HG03045 (cell line): ENCODE results near the gene USHBP1.

ENCODE experiments used
- ATAC-seq: cut with Tn5 transposase; IDR thresholded peaks from one replicate; pipeline ENCODE4 v1.9.1; 2021; ENCODE audit warnings: mild to moderate bottlenecking, moderate library complexity; ENCODE audit not compliant: unreplicated experiment

USHBP1 gene

GRCh38 chr19:17242431-17243208, 21.9 kb downstream of the USHBP1 start:
- ATAC-seq, result no peak

- ATAC-seq, result no peak
These were observed 23.6 kb downstream of the USHBP1 start for GRCh38 chr19:17240826-17241399.

DNA sequence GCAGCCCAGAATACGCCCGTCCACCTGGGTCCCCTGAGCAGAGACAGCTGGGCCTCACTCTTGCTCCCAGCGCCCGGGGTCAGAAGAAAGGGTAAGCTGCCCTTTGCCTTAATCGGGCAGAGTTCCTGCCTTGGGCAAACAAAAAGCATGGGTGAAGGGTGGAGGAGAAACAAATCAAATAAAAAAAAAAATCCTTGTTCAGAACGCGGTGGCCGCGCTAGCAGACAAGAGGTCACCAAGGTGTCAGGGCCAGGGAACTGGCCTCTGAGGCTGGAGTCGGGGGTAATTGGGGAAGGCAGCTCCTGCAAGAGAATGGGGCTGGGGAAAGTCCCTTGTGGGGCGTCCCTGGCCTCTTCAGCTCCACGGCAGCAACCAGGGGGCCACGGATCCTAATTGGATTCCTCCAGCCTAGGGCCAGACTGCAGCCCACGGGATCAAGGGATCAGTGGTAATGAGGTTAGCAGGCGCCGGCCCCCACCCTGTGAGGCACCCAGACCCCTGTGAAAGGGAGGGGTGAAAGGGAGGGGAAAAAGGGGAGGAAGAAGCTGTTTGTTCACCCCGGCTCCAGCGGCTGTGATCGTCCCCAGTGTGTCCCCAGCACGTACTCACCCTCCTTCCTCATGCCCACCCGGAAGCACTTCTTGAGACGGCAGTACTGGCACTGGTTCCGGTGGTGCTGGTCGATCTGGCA, 24.3 kb downstream of the USHBP1 start:
- no peak for ATAC-seq

DNA sequence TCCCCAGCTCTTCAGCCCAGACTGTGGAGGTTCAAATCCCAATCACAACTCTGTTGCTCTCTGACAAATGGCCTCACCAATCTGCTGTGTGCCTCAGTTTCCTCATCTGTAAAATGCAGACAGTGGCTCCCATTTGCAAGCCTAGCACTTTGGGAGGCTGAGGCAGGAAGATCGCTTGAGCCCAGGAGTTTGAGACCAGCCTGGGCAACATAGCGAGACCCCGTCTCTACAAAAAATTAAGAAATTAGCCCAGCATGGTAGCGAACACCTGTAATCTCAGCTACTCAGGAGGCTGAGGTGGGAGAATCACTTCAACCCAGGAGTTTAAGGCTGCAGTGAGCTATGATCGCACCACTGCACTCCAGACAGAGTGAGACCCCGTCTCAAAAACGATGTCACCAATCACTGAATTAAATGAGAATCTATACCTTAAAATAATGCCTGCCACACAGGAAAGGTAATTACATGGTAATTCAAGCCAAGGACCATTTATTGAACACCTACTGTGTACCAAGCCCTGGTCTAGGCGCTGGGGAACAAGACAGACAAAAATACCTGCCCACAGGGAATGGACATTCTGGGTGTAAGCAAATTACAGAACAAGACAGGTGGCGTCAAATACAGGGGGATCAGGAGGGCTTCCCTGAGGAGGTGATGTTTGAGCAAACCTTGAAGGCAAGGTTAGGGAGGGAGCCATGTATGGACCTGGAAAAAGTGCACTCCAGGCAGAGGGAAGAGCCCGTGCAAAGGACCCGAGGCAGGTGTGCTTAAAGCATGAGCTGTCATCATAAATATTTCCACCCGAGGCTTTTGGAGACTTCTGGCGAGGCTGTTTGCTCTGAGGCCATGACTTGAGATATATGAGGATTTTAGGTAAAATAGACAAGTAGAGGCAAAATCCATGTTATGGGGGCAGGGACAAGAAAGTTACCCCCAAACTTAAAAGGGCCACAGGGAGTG, 26.5 kb downstream of the USHBP1 start:
- ATAC-seq, result no peak

- ATAC-seq, result no peak
These were observed 27.6 kb downstream of the USHBP1 start for GRCh38 chr19:17236811-17237543.

- ATAC-seq, result peak; percentile 12
These were observed 28.4 kb downstream of the USHBP1 start for GRCh38 chr19:17235971-17236777.

DNA sequence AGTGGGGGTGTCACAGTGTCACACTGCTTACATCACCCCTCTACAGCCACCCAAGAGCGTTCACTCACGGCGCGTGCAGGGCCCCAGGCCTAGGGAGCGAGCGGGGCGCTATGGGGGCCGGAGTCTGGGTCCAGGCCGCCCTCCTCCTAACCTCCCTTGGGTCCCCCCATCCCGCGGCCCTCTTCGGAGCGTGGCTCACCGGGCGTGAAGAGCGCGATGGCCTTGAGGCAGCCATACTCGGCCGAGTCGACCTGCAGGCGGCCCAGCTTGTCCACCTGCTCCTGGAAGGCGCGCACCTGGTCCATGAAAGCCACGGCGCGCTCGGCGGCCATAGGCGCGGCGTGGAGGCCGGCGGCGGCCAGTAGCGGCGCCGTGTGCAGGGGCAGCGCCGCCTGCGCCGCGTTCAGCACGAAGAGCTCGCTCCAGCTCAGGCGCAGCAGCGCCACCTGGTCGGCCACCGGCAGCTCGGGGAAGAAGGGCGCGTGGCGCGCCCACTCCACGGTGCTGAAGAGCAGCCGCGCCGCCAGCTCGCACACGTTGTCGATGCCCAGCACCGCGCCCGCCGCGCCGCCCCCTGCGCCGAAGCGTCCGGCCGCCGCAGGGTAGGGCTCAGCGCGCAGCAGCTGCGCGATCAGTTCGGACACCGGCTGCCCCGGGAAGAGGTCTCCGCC, 29.1 kb downstream of the USHBP1 start:
- peak; percentile 63 for ATAC-seq

DNA sequence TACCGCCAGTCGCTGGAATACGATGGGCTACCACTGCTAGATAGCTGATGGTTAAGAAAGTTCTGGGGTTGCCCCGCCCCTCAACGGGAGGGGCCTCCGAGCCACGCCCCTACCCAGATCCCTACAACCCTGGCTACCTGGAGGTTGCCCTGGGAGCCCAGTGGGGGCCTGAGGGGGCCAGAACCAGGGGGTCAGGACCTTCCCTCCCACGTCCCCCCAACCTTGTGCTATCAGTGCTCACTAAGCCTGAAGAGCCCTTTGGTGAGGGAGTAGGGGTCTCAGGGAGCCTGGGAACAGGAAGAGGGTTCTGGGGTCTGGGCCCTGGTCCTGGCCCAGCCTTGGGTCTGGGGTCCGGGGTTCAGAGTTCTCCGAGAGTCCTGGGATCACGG, 29.6 kb downstream of the USHBP1 start:
- no peak for ATAC-seq

DNA sequence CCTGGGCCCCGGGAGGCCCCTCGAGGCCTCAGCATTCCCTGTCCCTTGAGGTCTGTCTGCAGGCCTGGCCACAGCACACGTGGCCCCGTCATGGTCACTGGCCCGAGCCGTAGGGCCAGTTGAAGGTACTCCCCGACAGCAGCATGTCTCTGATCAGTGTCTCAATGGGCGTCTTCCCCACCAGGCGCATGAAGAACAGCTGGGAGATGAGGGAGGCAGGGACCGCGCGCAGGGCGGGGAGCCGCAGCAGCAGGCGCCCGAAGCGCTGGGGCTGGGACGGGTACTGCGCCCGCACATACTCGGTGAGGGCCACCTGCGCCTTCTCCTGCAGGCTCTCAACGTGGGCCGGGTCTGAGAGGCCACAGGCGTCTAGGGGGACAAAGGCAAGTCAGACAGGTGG, 32.3 kb downstream of the USHBP1 start:
- ATAC-seq, result no peak

DNA sequence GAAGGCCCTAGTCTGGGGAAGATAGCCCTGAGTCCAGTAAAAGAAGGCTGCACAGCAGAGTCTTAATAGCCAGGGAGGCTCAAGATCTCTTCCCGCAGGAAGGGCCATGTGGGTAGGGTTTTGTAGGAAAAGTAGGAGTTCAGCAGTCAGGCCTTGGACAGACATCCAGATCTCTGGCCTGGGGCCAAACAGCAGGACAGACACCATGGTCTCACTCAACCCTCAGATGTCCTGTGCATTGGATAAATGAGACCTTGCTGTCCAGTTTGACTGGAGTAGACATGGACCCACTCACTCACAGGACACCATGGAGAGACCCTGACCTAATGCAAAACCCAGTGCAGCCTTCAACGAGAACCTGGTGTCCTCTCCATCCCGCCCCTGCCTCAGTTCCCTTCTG, 34.7 kb downstream of the USHBP1 start:
- ATAC-seq, result no peak

GRCh38 chr19:17227798-17228367, 36.7 kb downstream of the USHBP1 start:
- no peak for ATAC-seq

DNA sequence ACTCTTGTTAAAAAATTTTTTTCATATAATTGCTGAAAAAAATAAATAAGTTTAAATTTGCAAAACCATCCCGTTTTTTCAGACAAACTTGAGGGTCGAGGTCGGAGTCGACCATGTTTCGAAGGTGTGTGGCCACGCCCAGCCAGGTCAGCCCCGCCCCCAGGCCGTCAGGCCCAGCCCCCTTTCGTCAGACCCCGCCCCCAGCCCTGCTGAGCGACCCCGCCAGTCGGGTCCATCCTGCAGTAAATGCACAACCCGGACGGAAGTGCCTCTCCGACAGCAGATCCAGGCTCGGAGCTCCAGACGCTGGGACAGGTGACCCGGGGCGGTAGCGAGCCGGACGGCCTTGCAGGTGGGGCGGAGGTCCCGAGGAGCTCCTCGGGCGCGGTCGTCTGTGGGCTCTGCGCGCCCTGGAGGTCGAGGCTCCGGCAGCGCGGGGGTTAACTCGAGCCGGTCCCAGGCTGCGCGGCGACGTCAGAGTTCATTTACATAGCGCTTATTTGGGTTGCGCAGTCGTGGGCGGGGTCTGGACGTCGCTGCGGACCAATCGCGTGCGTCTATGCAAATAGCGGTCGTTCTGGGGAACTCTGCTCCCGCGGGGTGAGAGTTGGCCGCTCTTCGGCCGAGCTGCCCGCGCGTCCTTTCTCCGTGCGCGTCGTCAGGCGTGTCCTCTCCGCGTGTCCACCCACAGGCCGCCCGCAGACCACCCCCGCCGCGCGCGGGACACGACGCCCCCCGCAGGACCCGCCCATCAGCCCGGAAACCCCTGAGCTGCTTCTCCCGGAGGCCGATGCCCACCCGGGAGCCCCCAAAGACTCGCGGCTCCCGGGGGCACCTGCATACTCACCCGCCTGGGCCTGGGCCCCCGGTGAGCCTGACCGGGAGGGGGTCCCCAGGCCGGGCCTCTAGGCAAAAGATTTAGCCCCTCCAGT, 38.3 kb downstream of the USHBP1 start, which contains the start of gene OCEL1:
TSS of gene OCEL1 (plus strand) at position 225 of the 932 bp plus-strand sequence. CDS start at position 247, 22 bp downstream.
- ATAC-seq, result peak; percentile 93

- no peak for ATAC-seq
These were observed 39.5 kb downstream of the USHBP1 start for GRCh38 chr19:17225053-17225452.

DNA sequence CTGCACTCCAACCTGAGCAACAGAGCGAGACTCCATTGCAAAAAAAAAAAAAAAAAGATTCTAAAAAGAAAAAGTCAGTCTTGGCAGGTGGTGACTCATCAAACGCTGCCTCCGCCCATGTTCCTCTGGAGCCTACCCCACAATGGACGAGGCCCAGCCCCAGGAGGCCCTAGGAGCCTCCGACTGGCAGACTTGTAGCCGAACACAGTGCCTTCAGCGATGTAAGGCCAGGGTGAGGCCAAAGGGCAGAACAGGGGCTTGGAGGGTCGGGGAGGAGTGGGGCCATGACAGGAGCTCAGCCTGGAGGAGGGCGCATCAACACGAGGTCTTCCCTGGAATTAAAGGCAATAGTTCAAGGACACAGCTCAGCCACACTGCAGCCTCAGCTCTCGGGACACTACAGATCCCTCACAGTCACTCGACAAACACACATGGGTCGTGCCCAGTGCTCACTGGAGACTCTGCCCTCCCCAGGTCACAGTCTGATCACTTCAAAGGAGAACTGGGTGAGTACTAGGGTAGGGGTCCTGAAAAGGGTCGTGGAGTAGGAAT, 44.3 kb downstream of the USHBP1 start:
- no peak for ATAC-seq

GRCh38 chr19:17219286-17219685, 45.3 kb downstream of the USHBP1 start:
- ATAC-seq, result no peak

- no peak for ATAC-seq
These were observed 48.4 kb downstream of the USHBP1 start for GRCh38 chr19:17216058-17216670.
